CD4-positive, alpha-beta T cell treated with Interferon alpha-2 for 1 hour (primary cell): ENCODE measurements around the gene POGK.
"Not testable (repeated sequence)": the region's sequence is repeated elsewhere in the genome, so short reads cannot be mapped to it uniquely, and the experiment has no call there.

Experiments
- DNase-seq, 2 donors: peaks; one replicate each; pipeline ENCODE4 v3.0.0-alpha.2; 2020 to 2022

The POGK gene

GRCh38 chr1:166857995-166858394 is 18.7 kb downstream of the POGK start:
- no peak for DNase-seq

- DNase-seq, result no peak
These were observed 19.6 kb downstream of the POGK start for GRCh38 chr1:166858726-166859419.

- DNase-seq, result no peak
These were observed 20.3 kb downstream of the POGK start for GRCh38 chr1:166859597-166859996.

- DNase-seq, result no peak
These were observed 26.7 kb downstream of the POGK start for GRCh38 chr1:166865926-166866325.

- no peak for DNase-seq
These were observed 29.4 kb downstream of the POGK start for GRCh38 chr1:166868639-166869038.

GRCh38 chr1:166869318-166870099 is 30.2 kb downstream of the POGK start:
- no peak for DNase-seq

- no peak for DNase-seq
These were observed 31.3 kb downstream of the POGK start for GRCh38 chr1:166870584-166870983.

GRCh38 chr1:166874464-166874863 is 35.2 kb downstream of the POGK start:
- DNase-seq, result no peak

GRCh38 chr1:166875302-166875733 is 36.0 kb downstream of the POGK start:
- no peak for DNase-seq

GRCh38 chr1:166875734-166876539 is 36.7 kb downstream of the POGK start, which contains the start of gene TADA1:
Gene TADA1, minus strand, starts transcription at chr1:166876264. Its CDS starts 31 bp downstream, at chr1:166876233.
- peak; percentile 96 to 97 for DNase-seq

GRCh38 chr1:166876540-166876838 is 37.2 kb downstream of the POGK start:
- no peak for DNase-seq

- DNase-seq, result not testable (repeated sequence)
These were observed 39.1 kb downstream of the POGK start for GRCh38 chr1:166878173-166878917.

- DNase-seq, result no peak
These were observed 43.6 kb downstream of the POGK start for GRCh38 chr1:166882893-166883292.

- DNase-seq, result peak; percentile 13 to 24
These were observed 44.9 kb downstream of the POGK start for GRCh38 chr1:166884040-166884642.

GRCh38 chr1:166884971-166885370 is 45.7 kb downstream of the POGK start:
- DNase-seq, result no peak

- DNase-seq, result no peak
These were observed 49.3 kb downstream of the POGK start for GRCh38 chr1:166888373-166889111.

- DNase-seq, result no peak
These were observed 50.5 kb downstream of the POGK start for GRCh38 chr1:166889776-166890175.

GRCh38 chr1:166895766-166896165 is 56.5 kb downstream of the POGK start:
- DNase-seq, result no peak

GRCh38 chr1:166899769-166900168 is 60.5 kb downstream of the POGK start:
- no peak for DNase-seq

GRCh38 chr1:166900987-166901386 is 61.7 kb downstream of the POGK start:
- no peak for DNase-seq

GRCh38 chr1:166902279-166902678 is 63.0 kb downstream of the POGK start:
- peak; percentile 10 to 12 for DNase-seq

GRCh38 chr1:166903232-166903631 is 64.0 kb downstream of the POGK start:
- DNase-seq, result no peak
